ENCODE data around the gene PPP3CA. TPM values are rescaled to one million over a fixed set of nuclear protein-coding genes. Genes with fewer than 3 reads are reported as not detected.

Gene PPP3CA
- total RNA-seq, 4 donors from 2014 or later: 28.7 to 51.7 (median 39.0) TPM

GRCh38 chr4:101265816-101266172, 81.5 kb downstream of the PPP3CA start:
- no peaks in the 10 kb centered on the region for H3K9me3 ChIP-seq
- TF ChIP-seq POLR2A (IDR thresholded peaks at IDR 0.05): no peak
- no peak for TF ChIP-seq CTCF (IDR thresholded peaks at IDR 0.05)
- no peak for TF ChIP-seq EP300 (IDR thresholded peaks at IDR 0.05)
- TF ChIP-seq POLR2AphosphoS5 (IDR thresholded peaks at IDR 0.05): no peak
- no peak overlapping the region for H3K27ac ChIP-seq
- H3K4me3 ChIP-seq: no peak overlapping the region
- 45% methylated on average over 1 of the region's 1 CpG for whole genome bisulfite sequencing
- no peak for DNase-seq (ENCODE audit: low spot score in 2 of 2)
- no peaks in the 10 kb centered on the region for H3K36me3 ChIP-seq
- no peaks in the 10 kb centered on the region for H3K27me3 ChIP-seq
- peaks cover 8% of the 10 kb centered on the region for H3K4me1 ChIP-seq

GRCh38 chr4:101264993-101265815, 82.1 kb downstream of the PPP3CA start:
- Histone ChIP-seq H3K27ac (no peak overlapping the region), H3K9me3 (no peaks in the 10 kb centered on the region), H3K27me3 (no peaks in the 10 kb centered on the region), H3K36me3 (no peaks in the 10 kb centered on the region), H3K4me3 (no peak overlapping the region), H3K4me1 (peaks cover 8% of the 10 kb centered on the region)
- DNase-seq (ENCODE audit: low spot score in 2 of 2): no peak
- TF ChIP-seq POLR2A (IDR thresholded peaks at IDR 0.05) (no peak), CTCF (IDR thresholded peaks at IDR 0.05) (no peak), EP300 (IDR thresholded peaks at IDR 0.05) (no peak), POLR2AphosphoS5 (IDR thresholded peaks at IDR 0.05) (no peak)
- 81% methylated on average over 2 of the region's 2 CpGs for WGBS

GRCh38 chr4:101264512-101264911, 82.8 kb downstream of the PPP3CA start:
- DNase-seq (ENCODE audit: low spot score in 2 of 2): no peak
- no peaks in the 10 kb centered on the region for H3K9me3 ChIP-seq
- no peak overlapping the region for H3K27ac ChIP-seq
- TF ChIP-seq EP300 (IDR thresholded peaks at IDR 0.05) (no peak), POLR2A (IDR thresholded peaks at IDR 0.05) (no peak), CTCF (IDR thresholded peaks at IDR 0.05) (no peak), POLR2AphosphoS5 (IDR thresholded peaks at IDR 0.05) (no peak)
- no peaks in the 10 kb centered on the region for H3K36me3 ChIP-seq
- no peak overlapping the region for H3K4me3 ChIP-seq
- H3K27me3 ChIP-seq: no peaks in the 10 kb centered on the region
- peaks cover 8% of the 10 kb centered on the region for H3K4me1 ChIP-seq

- DNase-seq (ENCODE audit: low spot score in 2 of 2): no peak
- Histone ChIP-seq H3K27ac (no peak overlapping the region), H3K4me3 (no peak overlapping the region), H3K9me3 (no peaks in the 10 kb centered on the region), H3K4me1 (peaks cover 12% of the 10 kb centered on the region), H3K27me3 (no peaks in the 10 kb centered on the region), H3K36me3 (no peaks in the 10 kb centered on the region)
- no peak for TF ChIP-seq POLR2A (IDR thresholded peaks at IDR 0.05)
- no peak for TF ChIP-seq POLR2AphosphoS5 (IDR thresholded peaks at IDR 0.05)
- no peak for TF ChIP-seq EP300 (IDR thresholded peaks at IDR 0.05)
- no peak for TF ChIP-seq CTCF (IDR thresholded peaks at IDR 0.05)
These were observed 84.6 kb downstream of the PPP3CA start for GRCh38 chr4:101262683-101263082.

- H3K4me1 ChIP-seq: peaks cover 20% of the 10 kb centered on the region
- H3K27me3 ChIP-seq: no peaks in the 10 kb centered on the region
- DNase-seq (ENCODE audit: low spot score in 2 of 2): no peak
- H3K27ac ChIP-seq: no peak overlapping the region
- no peak overlapping the region for H3K4me3 ChIP-seq
- 32% methylated on average over 4 of the region's 4 CpGs for WGBS
- no peaks in the 10 kb centered on the region for H3K9me3 ChIP-seq
- no peaks in the 10 kb centered on the region for H3K36me3 ChIP-seq
- TF ChIP-seq POLR2AphosphoS5 (IDR thresholded peaks at IDR 0.05) (no peak), CTCF (IDR thresholded peaks at IDR 0.05) (no peak)
These were observed 87.5 kb downstream of the PPP3CA start for GRCh38 chr4:101259876-101260275.
